AG04450 (cell line): ENCODE results near the gene VPS9D1. TPM values are rescaled to one million over a fixed set of nuclear protein-coding genes. Genes with fewer than 3 reads are reported as not detected.

Experiments used
- CTCF ChIA-PET: fragments of 300-600, 350-600 bp; formaldehyde crosslinking; extraction: SDS; loops from one replicate; lab custom pipeline; 2022; ENCODE audit warnings: antibody characterized with exemption, inconsistent platforms; lab: Charles Lee
- POLR2A ChIA-PET: fragments of 350-600 bp; formaldehyde crosslinking; extraction: SDS; loops from one replicate; lab custom pipeline; 2021; ENCODE audit warnings: antibody characterized with exemption, inconsistent platforms; lab: Yijun Ruan, JAX
- DNase-seq: peaks from one replicate; pipeline ENCODE4 v3.0.0-alpha.2; 2011; ENCODE audit warnings: low read depth, low spot score
- H3K27ac ChIP-seq: one replicate; pipeline ENCODE4 v1.5.1; 2012; ENCODE audit warnings: low read depth, low read length, control low read depth
- H3K27me3 ChIP-seq: one replicate; pipeline ENCODE4 v1.6.0; 2012; ENCODE audit warnings: low read length; ENCODE audit not compliant: control insufficient read depth, insufficient read depth
- H3K4me3 ChIP-seq: 2 replicates; pipeline ENCODE4 v1.5.1; 2011; ENCODE audit warnings: mild to moderate bottlenecking, low read depth, low read length, control low read depth
- H3K9me3 ChIP-seq: 2 replicates; pipeline ENCODE4 v1.5.1; 2012; ENCODE audit warnings: low read length; ENCODE audit not compliant: control insufficient read depth, insufficient read depth
- polyA minus RNA-seq: library from RNA; depleted of rRNA, polyadenylated mRNA; stranded (reverse); fragments of >200 nt; gene quantifications from 2 replicates; pipeline ENCODE4 v1.2.3, GENCODE V29; 2011; rRNA and poly(A)+ RNA removed
- polyA plus RNA-seq: library from polyadenylated mRNA; depleted of rRNA; stranded (reverse); fragments of >200 nt; gene quantifications from 2 replicates; pipeline ENCODE4 v1.2.3, GENCODE V29; 2011; rRNA removed
- TF ChIP-seq, protein P1 (sequence below): IDR thresholded peaks from 2 replicates; pipeline ENCODE4 v1.5.1; 2011; ENCODE audit warnings: low read depth, low read length, control low read depth, inconsistent platforms

Gene VPS9D1, protein sequence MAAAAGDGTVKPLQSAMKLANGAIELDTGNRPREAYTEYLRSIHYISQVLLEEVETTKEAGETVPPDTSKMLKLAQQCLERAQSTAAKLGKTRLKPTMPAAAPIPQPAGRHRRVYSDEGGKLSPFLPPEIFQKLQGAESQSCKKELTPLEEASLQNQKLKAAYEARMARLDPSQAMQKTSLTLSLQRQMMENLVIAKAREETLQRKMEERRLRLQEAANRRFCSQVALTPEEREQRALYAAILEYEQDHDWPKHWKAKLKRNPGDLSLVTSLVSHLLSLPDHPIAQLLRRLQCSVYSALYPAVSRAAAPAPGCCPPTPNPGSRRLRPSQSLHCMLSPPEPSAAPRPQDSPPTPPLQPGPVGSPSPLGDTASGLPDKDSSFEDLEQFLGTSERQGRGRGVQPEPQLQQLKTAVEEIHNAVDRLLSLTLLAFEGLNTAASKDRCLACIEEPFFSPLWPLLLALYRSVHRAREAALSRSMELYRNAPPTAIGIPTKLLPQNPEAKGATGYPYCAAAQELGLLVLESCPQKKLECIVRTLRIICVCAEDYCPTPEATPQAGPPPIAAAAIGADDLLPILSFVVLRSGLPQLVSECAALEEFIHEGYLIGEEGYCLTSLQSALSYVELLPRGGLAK
- polyA plus RNA-seq (8.6 and 12.0 TPM in 2 replicates), polyA minus RNA-seq (5.2 and 7.5 TPM in 2 replicates)

DNA sequence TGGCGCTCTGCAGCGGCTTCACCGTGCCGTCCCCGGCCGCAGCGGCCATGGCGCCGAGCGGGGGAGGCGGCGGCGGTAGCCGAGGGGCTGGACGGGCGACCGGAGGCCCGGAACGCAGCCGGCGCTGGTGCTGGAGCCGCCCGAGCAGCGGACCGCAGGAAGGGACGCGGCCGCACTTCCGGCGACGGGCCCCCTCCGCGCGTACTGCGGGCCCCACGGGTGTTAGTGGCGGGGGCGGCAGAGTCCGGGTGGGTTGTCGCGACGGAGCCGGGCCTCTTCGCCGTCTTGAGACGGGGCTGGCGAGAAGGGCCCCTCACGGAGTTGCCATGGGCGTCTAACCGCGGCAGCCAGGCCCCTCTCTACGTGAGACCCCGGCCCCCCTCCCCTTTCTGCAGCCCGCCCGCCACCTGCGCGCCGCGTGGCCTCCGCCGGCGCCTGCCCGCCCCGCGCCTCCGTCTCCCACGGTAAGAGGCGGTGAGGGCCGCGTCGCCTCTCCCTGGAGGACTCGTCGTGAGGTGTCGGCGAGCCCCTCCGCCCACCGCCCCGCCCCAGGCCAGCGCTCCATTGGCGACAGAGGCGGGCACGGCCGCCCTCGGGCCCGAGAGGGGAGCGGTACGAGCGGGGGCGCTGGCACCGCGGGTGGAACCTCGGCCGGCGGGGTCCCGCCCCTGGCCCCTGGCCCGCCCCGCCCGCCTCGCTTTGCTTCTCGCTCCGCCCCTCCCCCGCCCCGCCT, at the start of gene VPS9D1, which contains the start of gene ZNF276:
VPS9D1 (minus strand) TSS at position 86 of the 733 bp plus-strand sequence; CDS start at position 49, 37 bp downstream.
ZNF276 (plus strand) TSS at position 725 of the 733 bp plus-strand sequence. CDS start 104 bp downstream, outside the sequence.
- ChIA-PET POLR2A (interaction anchor here (0.9 kb wide), 1 partner anchor 15 kb away, joined by 4 read pairs; no protein-coding TSS in a partner anchor), CTCF (interaction anchor here (2.0 kb wide), 1 partner anchor 15 kb away, joined by 7 read pairs; no protein-coding TSS in a partner anchor)
- DNase-seq, result no peak
- Histone ChIP-seq H3K9me3 (no peaks in the 10 kb centered on the region; the same call in 1 of the 2 replicates), H3K27ac (peak within 1 kb of the TSS; percentile 82), H3K4me3 (peak within 1 kb of the TSS; percentile 90), H3K27me3 (no peaks in the 10 kb centered on the region)
- TF ChIP-seq, protein P1, sequence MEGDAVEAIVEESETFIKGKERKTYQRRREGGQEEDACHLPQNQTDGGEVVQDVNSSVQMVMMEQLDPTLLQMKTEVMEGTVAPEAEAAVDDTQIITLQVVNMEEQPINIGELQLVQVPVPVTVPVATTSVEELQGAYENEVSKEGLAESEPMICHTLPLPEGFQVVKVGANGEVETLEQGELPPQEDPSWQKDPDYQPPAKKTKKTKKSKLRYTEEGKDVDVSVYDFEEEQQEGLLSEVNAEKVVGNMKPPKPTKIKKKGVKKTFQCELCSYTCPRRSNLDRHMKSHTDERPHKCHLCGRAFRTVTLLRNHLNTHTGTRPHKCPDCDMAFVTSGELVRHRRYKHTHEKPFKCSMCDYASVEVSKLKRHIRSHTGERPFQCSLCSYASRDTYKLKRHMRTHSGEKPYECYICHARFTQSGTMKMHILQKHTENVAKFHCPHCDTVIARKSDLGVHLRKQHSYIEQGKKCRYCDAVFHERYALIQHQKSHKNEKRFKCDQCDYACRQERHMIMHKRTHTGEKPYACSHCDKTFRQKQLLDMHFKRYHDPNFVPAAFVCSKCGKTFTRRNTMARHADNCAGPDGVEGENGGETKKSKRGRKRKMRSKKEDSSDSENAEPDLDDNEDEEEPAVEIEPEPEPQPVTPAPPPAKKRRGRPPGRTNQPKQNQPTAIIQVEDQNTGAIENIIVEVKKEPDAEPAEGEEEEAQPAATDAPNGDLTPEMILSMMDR, result no peak

DNA sequence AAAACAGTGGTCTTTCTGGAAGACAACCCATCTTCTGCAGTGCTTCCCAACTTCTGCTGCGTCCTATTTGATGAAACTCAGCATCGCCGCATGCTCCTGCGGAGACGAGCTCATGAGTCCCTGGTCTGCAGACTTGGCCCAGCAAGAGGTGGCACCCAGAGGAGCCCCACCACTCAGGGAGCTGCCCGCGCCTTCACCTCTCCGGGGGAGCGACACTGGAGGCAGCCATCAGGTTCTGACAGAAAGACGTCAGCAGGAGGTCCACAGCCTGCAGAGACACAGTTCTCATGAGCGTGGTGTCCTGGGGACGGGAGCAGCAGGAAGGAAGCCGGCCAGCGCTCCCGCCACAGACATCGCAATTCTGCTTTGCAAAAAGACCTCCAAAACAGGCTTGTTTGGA, 49.7 kb upstream of the VPS9D1 start:
- H3K27me3 ChIP-seq, result no peaks in the 10 kb centered on the region
- CTCF ChIA-PET, result no interaction called here
- no peak for DNase-seq
- POLR2A ChIA-PET, result no interaction called here
- no peak overlapping the region for H3K27ac ChIP-seq
- no peaks in the 10 kb centered on the region for H3K9me3 ChIP-seq
- no peak overlapping the region for H3K4me3 ChIP-seq
- TF ChIP-seq, protein P1, result no peak

DNA sequence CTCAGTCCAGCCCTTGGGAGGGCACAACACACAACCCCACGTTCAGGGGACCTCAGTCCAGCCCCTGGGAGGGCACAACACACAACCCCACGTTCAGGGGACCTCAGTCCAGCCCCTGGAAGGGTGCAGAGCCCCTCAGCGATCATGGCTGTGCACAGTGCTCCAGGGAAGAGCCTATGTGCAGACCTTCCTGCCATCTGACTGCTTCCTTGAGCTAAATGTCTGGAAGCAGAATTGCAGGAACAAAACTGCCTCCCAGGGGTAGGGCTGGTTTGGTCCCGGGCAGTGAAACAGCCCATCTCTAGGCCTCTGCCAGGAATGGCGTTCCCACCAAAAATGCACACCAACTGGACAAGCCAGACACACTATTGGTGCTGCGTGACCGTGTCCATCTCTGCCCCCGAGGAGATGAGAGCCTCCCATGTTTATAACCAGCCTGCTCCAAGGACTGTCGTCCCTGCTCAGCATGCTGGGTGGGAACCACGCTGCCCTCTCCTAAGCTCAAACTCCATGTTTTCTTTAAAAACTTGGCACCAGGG, 44.7 kb upstream of the VPS9D1 start:
- H3K27me3 ChIP-seq, result no peaks in the 10 kb centered on the region
- ChIA-PET CTCF (no interaction called here), POLR2A (no interaction called here)
- no peak overlapping the region for H3K27ac ChIP-seq
- H3K9me3 ChIP-seq, result no peaks in the 10 kb centered on the region; the same call in 1 of the 2 replicates
- TF ChIP-seq, protein P1, result no peak
- no peak overlapping the region for H3K4me3 ChIP-seq
- no peak for DNase-seq

DNA sequence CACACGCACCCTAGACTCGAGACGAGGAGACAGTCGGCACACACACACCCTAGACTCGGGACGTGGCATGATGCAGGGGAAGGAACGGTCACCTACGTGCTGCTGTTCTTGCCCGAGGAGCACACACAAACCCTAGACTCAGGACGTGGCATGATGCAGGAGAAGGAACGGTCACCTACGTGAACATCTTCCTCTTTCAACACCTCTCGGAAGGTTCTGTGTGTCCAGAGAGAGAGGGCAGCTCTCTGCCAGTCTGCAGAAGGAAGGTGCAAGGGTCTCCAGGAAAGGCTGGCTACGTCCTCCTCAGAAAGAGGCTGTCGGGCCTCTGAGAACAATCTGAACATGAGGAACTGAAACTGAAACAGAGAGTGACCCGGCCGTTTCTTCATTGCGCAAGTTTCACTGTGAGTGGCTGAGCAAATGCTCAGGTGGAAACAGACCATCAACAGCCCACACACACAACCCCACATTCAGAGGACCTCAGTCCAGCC, 44.1 kb upstream of the VPS9D1 start:
- Histone ChIP-seq H3K27ac (no peak overlapping the region), H3K27me3 (no peaks in the 10 kb centered on the region), H3K4me3 (no peak overlapping the region), H3K9me3 (no peaks in the 10 kb centered on the region; the same call in 1 of the 2 replicates)
- POLR2A ChIA-PET, result no interaction called here
- CTCF ChIA-PET, result no interaction called here
- no peak for DNase-seq
- TF ChIP-seq, protein P1, result no peak
